ENCODE measurements around the gene SCIN. TPM values are rescaled to one million over a fixed set of nuclear protein-coding genes. Genes with fewer than 3 reads are reported as not detected.
"Not testable (repeated sequence)": the region's sequence is repeated elsewhere in the genome, so short reads cannot be mapped to it uniquely, and the experiment has no call there.

Gene SCIN
- total RNA-seq, 4 donors from 2014 or later: 9.1 to 257 (median 208) TPM

DNA sequence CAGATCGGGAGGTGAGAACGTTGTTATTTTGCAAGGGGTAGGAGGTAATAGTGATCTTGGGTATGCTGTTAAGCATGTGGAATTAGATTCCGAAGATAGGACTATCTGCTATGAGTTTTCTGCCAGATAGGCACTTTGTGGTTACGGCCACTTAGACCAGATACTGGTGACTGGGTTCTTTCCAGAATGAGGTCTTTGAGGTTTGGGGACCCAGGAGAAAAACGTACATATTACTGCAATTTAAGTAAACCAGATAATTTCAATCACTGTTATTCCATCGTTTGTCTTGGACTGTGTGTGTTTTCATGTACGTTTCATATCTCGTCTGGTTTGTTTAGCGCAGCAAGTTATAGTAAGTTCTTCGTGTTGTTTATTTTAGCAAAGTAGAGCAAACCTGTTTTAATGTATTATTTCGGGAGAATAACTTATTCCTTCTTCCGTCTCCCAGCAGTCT is 117.2 kb downstream of the SCIN start:
- Histone ChIP-seq H3K9me3 (no peaks in the 10 kb centered on the region), H3K36me3 (no peaks in the 10 kb centered on the region), H3K27ac (peak overlapping the region; percentile 88 to 95 (median 91)), H3K27me3 (no peaks in the 10 kb centered on the region), H3K4me3 (peak overlapping the region; percentile 78 to 92 (median 86)), H3K4me1 (no peaks in the 10 kb centered on the region)
- TF ChIP-seq POLR2A (IDR thresholded peaks at IDR 0.05) (no peak), CTCF (IDR thresholded peaks at IDR 0.05) (no peak)
- DNase-seq: no peak

DNA sequence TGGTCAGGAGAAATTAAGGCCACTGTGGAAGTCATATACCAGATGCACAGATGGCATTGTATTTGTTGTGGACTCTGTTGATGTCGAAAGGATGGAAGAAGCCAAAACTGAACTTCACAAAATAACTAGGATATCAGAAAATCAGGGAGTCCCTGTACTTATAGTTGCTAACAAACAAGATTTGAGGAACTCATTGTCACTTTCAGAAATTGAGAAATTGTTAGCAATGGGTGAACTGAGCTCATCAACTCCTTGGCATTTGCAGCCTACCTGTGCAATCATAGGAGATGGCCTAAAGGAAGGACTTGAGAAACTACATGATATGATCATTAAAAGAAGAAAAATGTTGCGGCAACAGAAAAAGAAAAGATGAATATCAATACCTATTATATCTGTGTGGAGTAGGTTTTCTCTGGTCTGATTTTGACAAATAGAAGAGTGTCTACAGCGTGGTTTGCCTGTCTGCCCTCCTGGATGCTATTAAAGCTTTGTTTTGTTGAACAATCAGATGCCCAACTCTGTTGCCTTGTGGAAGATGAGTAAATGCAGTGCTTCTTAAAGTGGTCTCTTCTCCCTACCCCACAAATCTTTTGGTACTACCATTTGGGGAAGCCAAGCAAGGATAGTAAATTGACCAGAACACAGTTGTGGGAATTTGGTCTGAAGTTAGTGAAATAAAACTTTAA is 118.1 kb downstream of the SCIN start:
- Histone ChIP-seq H3K4me3 (peak overlapping the region in 3 of 4 donors; percentile 17 to 83 (median 78)), H3K27ac (peak overlapping the region in 2 of 4 donors; percentile 88 to 95)

GRCh38 chr7:12689451-12689850 is 118.9 kb downstream of the SCIN start:
- Histone ChIP-seq H3K36me3 (no peaks in the 10 kb centered on the region), H3K4me1 (no peaks in the 10 kb centered on the region), H3K27me3 (no peaks in the 10 kb centered on the region), H3K4me3 (peak overlapping the region in 3 of 4 donors; percentile 17 to 83 (median 78)), H3K9me3 (no peaks in the 10 kb centered on the region), H3K27ac (peak overlapping the region in 2 of 4 donors; percentile 1 to 95)
- no peak for TF ChIP-seq CTCF (IDR thresholded peaks at IDR 0.05)
- TF ChIP-seq POLR2A (IDR thresholded peaks at IDR 0.05): no peak
- DNase-seq: no peak

More for the DNA sequence above, 118.1 kb downstream of the SCIN start:
- DNase-seq, H3K27me3 ChIP-seq, H3K9me3 ChIP-seq, H3K4me1 ChIP-seq, H3K36me3 ChIP-seq: not testable (repeated sequence)

- Histone ChIP-seq H3K4me3 (peak overlapping the region in 3 of 4 donors; percentile 12 to 83 (median 78)), H3K4me1 (no peaks in the 10 kb centered on the region), H3K36me3 (no peaks in the 10 kb centered on the region)
Measured at GRCh38 chr7:12690041-12690878, 119.7 kb downstream of the SCIN start.

DNA sequence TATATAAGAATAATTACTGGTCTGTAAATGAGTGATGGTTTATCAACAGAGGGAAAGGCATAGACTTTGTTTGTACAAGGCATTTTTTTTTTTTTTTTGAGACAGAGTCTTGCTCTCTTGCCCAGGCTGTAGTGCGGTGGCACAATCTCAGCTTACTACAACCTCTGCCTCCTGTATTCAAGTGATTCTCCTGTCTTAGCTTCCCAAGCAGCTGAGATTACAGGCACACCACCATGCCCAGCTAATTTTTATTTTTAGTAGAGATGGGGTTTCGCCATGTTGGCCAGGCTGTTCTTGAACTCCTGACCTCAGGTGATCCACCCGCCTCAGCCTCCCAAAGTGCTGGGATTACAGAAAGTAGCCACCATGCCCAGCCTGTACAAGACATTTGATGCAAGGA is 120.9 kb downstream of the SCIN start:
- not testable (repeated sequence) for DNase-seq, H3K4me1 ChIP-seq, H3K36me3 ChIP-seq, H3K27ac ChIP-seq, H3K9me3 ChIP-seq, H3K27me3 ChIP-seq
- peak overlapping the region in 2 of 4 donors; percentile 24 to 83 for H3K4me3 ChIP-seq

More at GRCh38 chr7:12690041-12690878, 119.7 kb downstream of the SCIN start:
- no peak for DNase-seq
- TF ChIP-seq POLR2A (IDR thresholded peaks at IDR 0.05) (no peak), CTCF (IDR thresholded peaks at IDR 0.05) (no peak)
- H3K27me3 ChIP-seq: no peaks in the 10 kb centered on the region
- H3K27ac ChIP-seq: peak overlapping the region in 2 of 4 donors; percentile 1 to 4
- H3K9me3 ChIP-seq: no peaks in the 10 kb centered on the region

GRCh38 chr7:12692035-12692434 is 121.5 kb downstream of the SCIN start:
- no peak for DNase-seq
- Histone ChIP-seq H3K27me3 (no peaks in the 10 kb centered on the region), H3K36me3 (no peaks in the 10 kb centered on the region), H3K4me1 (no peaks in the 10 kb centered on the region), H3K4me3 (peak overlapping the region in 2 of 4 donors; percentile 24 to 83), H3K9me3 (no peaks in the 10 kb centered on the region), H3K27ac (peak overlapping the region in 1 of 4 donors; percentile 12)
- TF ChIP-seq POLR2A (IDR thresholded peaks at IDR 0.05) (no peak), CTCF (IDR thresholded peaks at IDR 0.05) (no peak)

All from Peyer's patch (tissue), 4 donors.